Colonic mucosa (tissue), 4 donors: ENCODE data around the gene BRINP2. TPM values are rescaled to one million over a fixed set of nuclear protein-coding genes. Genes with fewer than 3 reads are reported as not detected.
A peak's percentile ranks its signal among the peaks of the same experiment; 100 is the strongest.

Experiments
- DNase-seq: peaks from one replicate; pipeline ENCODE4 v3.0.0-alpha.2; 2020
- H3K27ac ChIP-seq: fragments of 200-600 bp; one replicate; pipeline ENCODE4 v1.8.0; 2021
- H3K27me3 ChIP-seq: fragments of 200-600 bp; one replicate; pipeline ENCODE4 v1.8.0; 2021
- H3K36me3 ChIP-seq: fragments of 200-600 bp; one replicate; pipeline ENCODE4 v1.8.0; 2021
- H3K4me1 ChIP-seq: fragments of 200-600 bp; one replicate; pipeline ENCODE4 v1.8.0; 2021; ENCODE audit warnings: mild to moderate bottlenecking
- H3K4me3 ChIP-seq: fragments of 200-600 bp; one replicate; pipeline ENCODE4 v1.8.0; 2021
- H3K9ac ChIP-seq, 2 donors: one replicate each; pipeline ENCODE4 v1.7.0; 2013; ENCODE audit warnings: control low read depth in 2 of 2, low read depth in 2 of 2, low read length in 2 of 2
- H3K9me3 ChIP-seq: fragments of 200-600 bp; one replicate; pipeline ENCODE4 v1.8.0; 2021
- intact Hi-C: fragments of 100-400 bp; cut with DNase I; formaldehyde crosslinking; loops from one replicate; pipeline ENCODE4 v1.14.1; 2022
- total RNA-seq, 2 donors: library from RNA; stranded (reverse); fragmentation: NEBNext Ultra II Directional in 1 of 2; extraction: Animal tissue kit (Norgen Biotek cat#: 25700) in 1 of 2; gene quantifications; one replicate each; pipeline ENCODE4 v1.2.1, GENCODE V29; 2021
- TF ChIP-seq, protein P1 (sequence below): fragments of 200-600 bp; IDR thresholded peaks from one replicate; pipeline ENCODE4 v1.8.0; 2022; ENCODE audit warnings: antibody characterized with exemption, mild to moderate bottlenecking
- donor health status: healthy.
- donor health status: DM: no; HTN: no; CAD: no.
- donor health status: DM: no; HTN: no; CAD: no.

Gene BRINP2
- total RNA-seq, 2 donors from 2014 or later = not detected

DNA sequence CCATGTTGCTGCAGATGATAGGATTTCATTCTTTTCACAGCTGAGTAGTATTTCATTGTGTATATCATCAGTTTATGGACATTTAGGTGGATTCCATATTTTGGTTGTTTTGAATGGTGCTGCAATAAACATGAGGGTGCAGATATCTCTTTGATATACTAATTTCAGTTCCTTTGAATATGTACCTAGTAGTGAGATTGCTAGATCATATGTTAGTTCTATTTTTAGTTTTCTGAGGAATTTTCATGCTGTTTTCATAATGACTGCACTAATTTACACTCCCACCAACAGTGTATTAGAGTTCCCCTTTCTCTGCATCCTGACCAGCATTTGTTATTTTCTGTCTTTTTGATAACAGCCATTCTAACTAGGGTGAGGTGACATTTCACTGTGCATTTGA lies 82.1 kb downstream of the BRINP2 start:
- intact Hi-C loops = loop anchor here (10.0 kb wide), 2 partner anchors 522 to 692 kb away; no protein-coding TSS in a partner anchor
- DNase-seq = no peak
- H3K9ac ChIP-seq = no peak overlapping the region
- TF ChIP-seq, protein P1, sequence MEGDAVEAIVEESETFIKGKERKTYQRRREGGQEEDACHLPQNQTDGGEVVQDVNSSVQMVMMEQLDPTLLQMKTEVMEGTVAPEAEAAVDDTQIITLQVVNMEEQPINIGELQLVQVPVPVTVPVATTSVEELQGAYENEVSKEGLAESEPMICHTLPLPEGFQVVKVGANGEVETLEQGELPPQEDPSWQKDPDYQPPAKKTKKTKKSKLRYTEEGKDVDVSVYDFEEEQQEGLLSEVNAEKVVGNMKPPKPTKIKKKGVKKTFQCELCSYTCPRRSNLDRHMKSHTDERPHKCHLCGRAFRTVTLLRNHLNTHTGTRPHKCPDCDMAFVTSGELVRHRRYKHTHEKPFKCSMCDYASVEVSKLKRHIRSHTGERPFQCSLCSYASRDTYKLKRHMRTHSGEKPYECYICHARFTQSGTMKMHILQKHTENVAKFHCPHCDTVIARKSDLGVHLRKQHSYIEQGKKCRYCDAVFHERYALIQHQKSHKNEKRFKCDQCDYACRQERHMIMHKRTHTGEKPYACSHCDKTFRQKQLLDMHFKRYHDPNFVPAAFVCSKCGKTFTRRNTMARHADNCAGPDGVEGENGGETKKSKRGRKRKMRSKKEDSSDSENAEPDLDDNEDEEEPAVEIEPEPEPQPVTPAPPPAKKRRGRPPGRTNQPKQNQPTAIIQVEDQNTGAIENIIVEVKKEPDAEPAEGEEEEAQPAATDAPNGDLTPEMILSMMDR = no peak
- no peaks in the 10 kb centered on the region for H3K36me3 ChIP-seq
- H3K4me3 ChIP-seq = no peak overlapping the region
- H3K27me3 ChIP-seq = no peaks in the 10 kb centered on the region
- H3K9me3 ChIP-seq = no peaks in the 10 kb centered on the region
- H3K4me1 ChIP-seq = no peaks in the 10 kb centered on the region
- H3K27ac ChIP-seq = no peak overlapping the region

DNA sequence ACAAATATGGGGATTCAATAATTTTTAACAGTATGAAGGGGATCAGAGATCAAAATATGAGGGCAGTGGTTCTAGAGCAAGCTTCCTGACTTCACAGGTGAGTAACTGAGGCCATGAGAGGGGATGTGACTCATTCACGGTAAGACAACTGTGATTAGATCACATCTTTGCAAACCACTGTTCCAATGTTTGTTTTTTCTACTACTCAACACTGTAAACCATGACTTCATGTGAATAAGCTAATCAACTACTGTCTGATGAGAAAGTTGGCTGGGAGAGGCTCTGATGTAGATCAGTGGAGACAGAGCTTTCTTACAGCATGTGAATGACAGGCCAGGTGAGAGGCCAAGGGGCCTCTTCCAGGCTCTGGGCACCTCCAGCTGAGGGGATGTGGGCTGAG lies 84.7 kb downstream of the BRINP2 start:
- Histone ChIP-seq H3K4me3 (no peak overlapping the region), H3K9me3 (no peaks in the 10 kb centered on the region), H3K36me3 (no peaks in the 10 kb centered on the region), H3K27me3 (no peaks in the 10 kb centered on the region), H3K27ac (no peak overlapping the region), H3K9ac (no peak overlapping the region), H3K4me1 (no peaks in the 10 kb centered on the region)
- DNase-seq = no peak
- TF ChIP-seq, protein P1 = no peak
- intact Hi-C loops = loop anchor here (5.0 to 10.0 kb wide), 3 partner anchors 102 to 689 kb away; no protein-coding TSS in a partner anchor

DNA sequence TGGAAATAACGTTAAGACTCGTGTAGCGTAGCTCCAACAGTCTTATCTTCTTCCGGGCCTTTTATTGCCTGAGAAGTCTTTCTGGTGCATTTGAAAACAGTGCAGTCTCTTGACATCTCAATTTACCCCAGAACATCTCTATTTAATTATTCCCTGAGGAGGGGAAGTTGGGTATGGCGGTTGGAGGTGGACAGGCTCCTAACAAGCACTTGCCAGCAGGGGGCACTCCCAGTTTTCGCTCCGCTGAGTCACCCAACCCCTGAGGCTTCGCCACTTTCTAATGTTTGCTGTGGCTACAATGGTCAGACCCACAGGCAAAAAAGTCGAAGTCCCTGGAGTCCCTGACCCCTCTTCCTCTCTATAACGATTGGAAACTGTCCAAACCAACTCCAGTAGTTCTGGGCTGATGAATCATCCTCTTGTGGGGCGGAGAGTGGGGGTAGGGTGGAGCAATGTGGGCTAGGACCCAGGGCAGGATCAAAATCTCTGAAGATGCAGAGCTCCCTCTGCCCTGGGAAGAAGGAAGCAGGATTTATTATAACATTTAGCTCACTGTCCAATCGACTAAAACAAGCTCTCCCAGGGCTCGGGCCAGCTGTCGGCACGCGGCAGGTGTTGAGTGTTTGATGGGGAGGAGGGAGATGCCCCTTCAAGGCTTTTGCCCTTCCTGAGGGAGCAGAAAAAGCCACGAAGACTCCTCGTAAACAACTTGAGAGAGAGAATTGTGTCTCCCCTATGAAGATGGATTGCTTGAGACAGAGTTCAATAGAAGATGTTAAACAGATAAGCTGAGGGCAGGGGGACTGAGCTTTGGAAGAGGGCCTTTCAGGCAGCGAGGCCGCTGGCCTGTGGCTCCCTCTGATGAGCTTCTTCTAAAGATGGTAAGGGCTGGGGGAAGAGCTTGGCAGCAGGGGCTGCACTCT lies 85.7 kb downstream of the BRINP2 start:
- peak; percentile 47 for DNase-seq
- no peaks in the 10 kb centered on the region for H3K27me3 ChIP-seq
- no peak overlapping the region for H3K9ac ChIP-seq
- TF ChIP-seq, protein P1 = peak; percentile 40
- intact Hi-C loops = loop anchor here (5.0 to 10.0 kb wide), 3 partner anchors 101 to 688 kb away; no protein-coding TSS in a partner anchor
- no peaks in the 10 kb centered on the region for H3K9me3 ChIP-seq
- no peak overlapping the region for H3K4me3 ChIP-seq
- H3K4me1 ChIP-seq = no peaks in the 10 kb centered on the region
- no peak overlapping the region for H3K27ac ChIP-seq
- no peaks in the 10 kb centered on the region for H3K36me3 ChIP-seq

DNA sequence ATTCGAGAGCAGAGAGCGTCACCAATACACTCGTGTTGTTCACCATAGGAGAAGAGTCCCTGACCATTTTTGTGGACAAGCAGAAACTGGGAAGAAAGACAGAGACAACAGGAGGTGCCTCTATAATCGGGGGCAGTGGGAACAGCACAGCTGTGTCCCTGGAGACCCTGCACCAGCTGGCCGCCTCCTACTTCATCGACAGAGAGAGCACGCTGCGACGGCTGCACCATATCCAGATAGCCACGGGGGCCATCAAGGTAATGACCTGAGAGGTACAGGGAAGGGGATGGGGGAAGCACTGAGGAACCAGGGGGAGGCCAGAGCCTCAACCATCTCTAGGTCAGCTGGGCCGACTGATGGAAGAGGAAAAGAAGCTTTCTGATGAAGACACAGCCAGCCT lies 86.4 kb downstream of the BRINP2 start:
- no peak overlapping the region for H3K27ac ChIP-seq
- DNase-seq = no peak
- H3K4me3 ChIP-seq = no peak overlapping the region
- H3K36me3 ChIP-seq = no peaks in the 10 kb centered on the region
- H3K9me3 ChIP-seq = no peaks in the 10 kb centered on the region
- intact Hi-C loops = loop anchor here (5.0 to 10.0 kb wide), 3 partner anchors 100 to 688 kb away; no protein-coding TSS in a partner anchor
- no peaks in the 10 kb centered on the region for H3K4me1 ChIP-seq
- H3K27me3 ChIP-seq = no peaks in the 10 kb centered on the region
- TF ChIP-seq, protein P1 = no peak
- H3K9ac ChIP-seq = no peak overlapping the region

DNA sequence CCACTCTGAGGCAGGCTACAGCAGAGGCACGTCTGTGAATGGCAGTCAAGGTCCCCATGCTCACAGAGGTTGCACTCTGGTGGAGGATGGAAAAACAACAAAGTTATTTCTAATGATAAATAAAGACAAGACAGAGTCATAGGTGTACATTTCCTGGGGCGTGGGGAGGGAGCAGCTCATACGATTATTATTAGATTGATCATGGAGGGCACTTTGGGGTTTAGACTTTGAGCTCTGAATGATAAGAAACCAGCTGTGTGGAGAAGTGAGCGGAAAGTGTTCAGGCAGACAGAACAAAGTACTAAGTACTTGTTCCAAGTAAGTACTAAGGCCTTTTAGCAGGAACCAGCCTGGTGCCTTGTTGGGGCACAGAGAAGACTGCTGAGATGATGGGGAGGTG lies 86.8 kb downstream of the BRINP2 start:
- no peak for DNase-seq
- no peaks in the 10 kb centered on the region for H3K27me3 ChIP-seq
- H3K36me3 ChIP-seq = no peaks in the 10 kb centered on the region
- TF ChIP-seq, protein P1 = no peak
- no peak overlapping the region for H3K9ac ChIP-seq
- H3K27ac ChIP-seq = no peak overlapping the region
- no peaks in the 10 kb centered on the region for H3K4me1 ChIP-seq
- no peaks in the 10 kb centered on the region for H3K9me3 ChIP-seq
- H3K4me3 ChIP-seq = no peak overlapping the region
- intact Hi-C loops = loop anchor here (5.0 to 10.0 kb wide), 3 partner anchors 100 to 687 kb away; no protein-coding TSS in a partner anchor
